Measurements from ENCODE around the gene SMAD9.

DNA sequence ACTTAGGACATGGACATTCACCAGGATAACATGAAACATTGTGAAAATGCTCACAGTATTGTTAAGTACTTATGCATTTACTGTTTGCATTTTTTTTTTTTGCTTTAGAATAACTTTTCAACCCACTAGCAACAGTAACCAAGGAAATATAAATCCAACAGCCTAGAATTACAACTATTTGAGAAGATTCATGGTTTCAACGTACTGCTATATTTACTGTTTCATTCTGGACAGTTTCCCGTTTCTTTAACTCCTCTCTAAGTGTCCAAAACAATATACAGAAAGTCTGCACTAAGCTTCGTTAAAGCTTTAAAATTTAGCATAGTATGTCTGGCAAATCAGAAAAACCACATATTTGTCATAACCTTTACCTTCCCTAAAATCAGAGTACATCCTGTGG is 2.7 kb downstream of the SMAD9 start:
- no peak for TF ChIP-seq FOXK2 (conservative IDR thresholded peaks at IDR 0.05 in 1 of 2, IDR thresholded peaks at IDR 0.05 in 1 of 2; ENCODE audit: low read depth in 2 of 2)
- TF ChIP-seq ETV6 (IDR thresholded peaks at IDR 0.05; ENCODE audit: borderline replicate concordance in 1 of 2, low read depth in 2 of 2, low read length in 1 of 2) = no peak
- no peak for TF ChIP-seq ETV6 (CRISPR knock-in tag; IDR thresholded peaks at IDR 0.05; ENCODE audit: borderline replicate concordance)
- TF ChIP-seq, protein P1, sequence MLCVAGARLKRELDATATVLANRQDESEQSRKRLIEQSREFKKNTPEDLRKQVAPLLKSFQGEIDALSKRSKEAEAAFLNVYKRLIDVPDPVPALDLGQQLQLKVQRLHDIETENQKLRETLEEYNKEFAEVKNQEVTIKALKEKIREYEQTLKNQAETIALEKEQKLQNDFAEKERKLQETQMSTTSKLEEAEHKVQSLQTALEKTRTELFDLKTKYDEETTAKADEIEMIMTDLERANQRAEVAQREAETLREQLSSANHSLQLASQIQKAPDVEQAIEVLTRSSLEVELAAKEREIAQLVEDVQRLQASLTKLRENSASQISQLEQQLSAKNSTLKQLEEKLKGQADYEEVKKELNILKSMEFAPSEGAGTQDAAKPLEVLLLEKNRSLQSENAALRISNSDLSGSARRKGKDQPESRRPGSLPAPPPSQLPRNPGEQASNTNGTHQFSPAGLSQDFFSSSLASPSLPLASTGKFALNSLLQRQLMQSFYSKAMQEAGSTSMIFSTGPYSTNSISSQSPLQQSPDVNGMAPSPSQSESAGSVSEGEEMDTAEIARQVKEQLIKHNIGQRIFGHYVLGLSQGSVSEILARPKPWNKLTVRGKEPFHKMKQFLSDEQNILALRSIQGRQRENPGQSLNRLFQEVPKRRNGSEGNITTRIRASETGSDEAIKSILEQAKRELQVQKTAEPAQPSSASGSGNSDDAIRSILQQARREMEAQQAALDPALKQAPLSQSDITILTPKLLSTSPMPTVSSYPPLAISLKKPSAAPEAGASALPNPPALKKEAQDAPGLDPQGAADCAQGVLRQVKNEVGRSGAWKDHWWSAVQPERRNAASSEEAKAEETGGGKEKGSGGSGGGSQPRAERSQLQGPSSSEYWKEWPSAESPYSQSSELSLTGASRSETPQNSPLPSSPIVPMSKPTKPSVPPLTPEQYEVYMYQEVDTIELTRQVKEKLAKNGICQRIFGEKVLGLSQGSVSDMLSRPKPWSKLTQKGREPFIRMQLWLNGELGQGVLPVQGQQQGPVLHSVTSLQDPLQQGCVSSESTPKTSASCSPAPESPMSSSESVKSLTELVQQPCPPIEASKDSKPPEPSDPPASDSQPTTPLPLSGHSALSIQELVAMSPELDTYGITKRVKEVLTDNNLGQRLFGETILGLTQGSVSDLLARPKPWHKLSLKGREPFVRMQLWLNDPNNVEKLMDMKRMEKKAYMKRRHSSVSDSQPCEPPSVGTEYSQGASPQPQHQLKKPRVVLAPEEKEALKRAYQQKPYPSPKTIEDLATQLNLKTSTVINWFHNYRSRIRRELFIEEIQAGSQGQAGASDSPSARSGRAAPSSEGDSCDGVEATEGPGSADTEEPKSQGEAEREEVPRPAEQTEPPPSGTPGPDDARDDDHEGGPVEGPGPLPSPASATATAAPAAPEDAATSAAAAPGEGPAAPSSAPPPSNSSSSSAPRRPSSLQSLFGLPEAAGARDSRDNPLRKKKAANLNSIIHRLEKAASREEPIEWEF (CRISPR knock-in tag; IDR thresholded peaks at IDR 0.05) = no peak
- TF ChIP-seq, protein P2, sequence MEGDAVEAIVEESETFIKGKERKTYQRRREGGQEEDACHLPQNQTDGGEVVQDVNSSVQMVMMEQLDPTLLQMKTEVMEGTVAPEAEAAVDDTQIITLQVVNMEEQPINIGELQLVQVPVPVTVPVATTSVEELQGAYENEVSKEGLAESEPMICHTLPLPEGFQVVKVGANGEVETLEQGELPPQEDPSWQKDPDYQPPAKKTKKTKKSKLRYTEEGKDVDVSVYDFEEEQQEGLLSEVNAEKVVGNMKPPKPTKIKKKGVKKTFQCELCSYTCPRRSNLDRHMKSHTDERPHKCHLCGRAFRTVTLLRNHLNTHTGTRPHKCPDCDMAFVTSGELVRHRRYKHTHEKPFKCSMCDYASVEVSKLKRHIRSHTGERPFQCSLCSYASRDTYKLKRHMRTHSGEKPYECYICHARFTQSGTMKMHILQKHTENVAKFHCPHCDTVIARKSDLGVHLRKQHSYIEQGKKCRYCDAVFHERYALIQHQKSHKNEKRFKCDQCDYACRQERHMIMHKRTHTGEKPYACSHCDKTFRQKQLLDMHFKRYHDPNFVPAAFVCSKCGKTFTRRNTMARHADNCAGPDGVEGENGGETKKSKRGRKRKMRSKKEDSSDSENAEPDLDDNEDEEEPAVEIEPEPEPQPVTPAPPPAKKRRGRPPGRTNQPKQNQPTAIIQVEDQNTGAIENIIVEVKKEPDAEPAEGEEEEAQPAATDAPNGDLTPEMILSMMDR (IDR thresholded peaks at IDR 0.05 in 2 of 3, conservative IDR thresholded peaks at IDR 0.05 in 1 of 3; ENCODE audit: insufficient read depth in 2 of 3, low read depth in 1 of 3, low read length in 3 of 3) = no peak
- TF ChIP-seq, protein P3, sequence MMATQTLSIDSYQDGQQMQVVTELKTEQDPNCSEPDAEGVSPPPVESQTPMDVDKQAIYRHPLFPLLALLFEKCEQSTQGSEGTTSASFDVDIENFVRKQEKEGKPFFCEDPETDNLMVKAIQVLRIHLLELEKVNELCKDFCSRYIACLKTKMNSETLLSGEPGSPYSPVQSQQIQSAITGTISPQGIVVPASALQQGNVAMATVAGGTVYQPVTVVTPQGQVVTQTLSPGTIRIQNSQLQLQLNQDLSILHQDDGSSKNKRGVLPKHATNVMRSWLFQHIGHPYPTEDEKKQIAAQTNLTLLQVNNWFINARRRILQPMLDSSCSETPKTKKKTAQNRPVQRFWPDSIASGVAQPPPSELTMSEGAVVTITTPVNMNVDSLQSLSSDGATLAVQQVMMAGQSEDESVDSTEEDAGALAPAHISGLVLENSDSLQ (IDR thresholded peaks at IDR 0.05) = no peak
- no peak for TF ChIP-seq SMAD3 (CRISPR knock-in tag; conservative IDR thresholded peaks at IDR 0.05)
- no peak for TF ChIP-seq RBFOX2 (IDR thresholded peaks at IDR 0.05; ENCODE audit: low read depth, low read length)
- TF ChIP-seq, protein P4, sequence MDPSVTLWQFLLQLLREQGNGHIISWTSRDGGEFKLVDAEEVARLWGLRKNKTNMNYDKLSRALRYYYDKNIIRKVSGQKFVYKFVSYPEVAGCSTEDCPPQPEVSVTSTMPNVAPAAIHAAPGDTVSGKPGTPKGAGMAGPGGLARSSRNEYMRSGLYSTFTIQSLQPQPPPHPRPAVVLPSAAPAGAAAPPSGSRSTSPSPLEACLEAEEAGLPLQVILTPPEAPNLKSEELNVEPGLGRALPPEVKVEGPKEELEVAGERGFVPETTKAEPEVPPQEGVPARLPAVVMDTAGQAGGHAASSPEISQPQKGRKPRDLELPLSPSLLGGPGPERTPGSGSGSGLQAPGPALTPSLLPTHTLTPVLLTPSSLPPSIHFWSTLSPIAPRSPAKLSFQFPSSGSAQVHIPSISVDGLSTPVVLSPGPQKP (CRISPR knock-in tag; IDR thresholded peaks at IDR 0.05) = no peak
- TF ChIP-seq, protein P5, sequence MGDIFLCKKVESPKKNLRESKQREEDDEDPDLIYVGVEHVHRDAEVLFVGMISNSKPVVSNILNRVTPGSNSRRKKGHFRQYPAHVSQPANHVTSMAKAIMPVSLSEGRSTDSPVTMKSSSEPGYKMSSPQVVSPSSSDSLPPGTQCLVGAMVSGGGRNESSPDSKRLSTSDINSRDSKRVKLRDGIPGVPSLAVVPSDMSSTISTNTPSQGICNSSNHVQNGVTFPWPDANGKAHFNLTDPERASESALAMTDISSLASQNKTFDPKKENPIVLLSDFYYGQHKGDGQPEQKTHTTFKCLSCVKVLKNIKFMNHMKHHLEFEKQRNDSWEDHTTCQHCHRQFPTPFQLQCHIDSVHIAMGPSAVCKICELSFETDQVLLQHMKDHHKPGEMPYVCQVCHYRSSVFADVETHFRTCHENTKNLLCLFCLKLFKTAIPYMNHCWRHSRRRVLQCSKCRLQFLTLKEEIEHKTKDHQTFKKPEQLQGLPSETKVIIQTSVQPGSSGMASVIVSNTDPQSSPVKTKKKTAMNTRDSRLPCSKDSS (IDR thresholded peaks at IDR 0.05; ENCODE audit: low read depth, partially characterized antibody) = no peak
- TF ChIP-seq, protein P6, sequence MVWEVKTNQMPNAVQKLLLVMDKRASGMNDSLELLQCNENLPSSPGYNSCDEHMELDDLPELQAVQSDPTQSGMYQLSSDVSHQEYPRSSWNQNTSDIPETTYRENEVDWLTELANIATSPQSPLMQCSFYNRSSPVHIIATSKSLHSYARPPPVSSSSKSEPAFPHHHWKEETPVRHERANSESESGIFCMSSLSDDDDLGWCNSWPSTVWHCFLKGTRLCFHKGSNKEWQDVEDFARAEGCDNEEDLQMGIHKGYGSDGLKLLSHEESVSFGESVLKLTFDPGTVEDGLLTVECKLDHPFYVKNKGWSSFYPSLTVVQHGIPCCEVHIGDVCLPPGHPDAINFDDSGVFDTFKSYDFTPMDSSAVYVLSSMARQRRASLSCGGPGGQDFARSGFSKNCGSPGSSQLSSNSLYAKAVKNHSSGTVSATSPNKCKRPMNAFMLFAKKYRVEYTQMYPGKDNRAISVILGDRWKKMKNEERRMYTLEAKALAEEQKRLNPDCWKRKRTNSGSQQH (CRISPR knock-in tag; IDR thresholded peaks at IDR 0.05) = no peak
- TF ChIP-seq, protein P7, sequence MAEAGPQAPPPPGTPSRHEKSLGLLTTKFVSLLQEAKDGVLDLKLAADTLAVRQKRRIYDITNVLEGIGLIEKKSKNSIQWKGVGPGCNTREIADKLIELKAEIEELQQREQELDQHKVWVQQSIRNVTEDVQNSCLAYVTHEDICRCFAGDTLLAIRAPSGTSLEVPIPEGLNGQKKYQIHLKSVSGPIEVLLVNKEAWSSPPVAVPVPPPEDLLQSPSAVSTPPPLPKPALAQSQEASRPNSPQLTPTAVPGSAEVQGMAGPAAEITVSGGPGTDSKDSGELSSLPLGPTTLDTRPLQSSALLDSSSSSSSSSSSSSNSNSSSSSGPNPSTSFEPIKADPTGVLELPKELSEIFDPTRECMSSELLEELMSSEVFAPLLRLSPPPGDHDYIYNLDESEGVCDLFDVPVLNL (CRISPR knock-in tag; IDR thresholded peaks at IDR 0.05; ENCODE audit: low read depth) = no peak
- no peak for TF ChIP-seq EZH2 (IDR thresholded peaks at IDR 0.05; ENCODE audit: borderline replicate concordance, low read depth, low read length)
- no peak for TF ChIP-seq GATAD2A (IDR thresholded peaks at IDR 0.05)

All from K562 (cell line).